Liver (tissue), 9 donors: Measurements from ENCODE around the gene PAX5. TPM values are rescaled to one million over a fixed set of nuclear protein-coding genes. Genes with fewer than 3 reads are reported as not detected.

ENCODE experiments used
- DNase-seq: peaks from one replicate; pipeline ENCODE4 v3.0.0-alpha.2; 2017; ENCODE audit warnings: low spot score
- H3K27ac ChIP-seq, 2 donors: one replicate each; pipeline ENCODE4 v1.7.0; 2013; ENCODE audit warnings: inconsistent platforms in 2 of 2, low read length in 2 of 2, control low read depth in 1 of 2, low read depth in 1 of 2, mild to moderate bottlenecking in 1 of 2
- H3K27me3 ChIP-seq, 4 donors: one replicate each; pipeline versions ENCODE4 v1.6.1 to v1.7.0; 2013; ENCODE audit warnings: low read length in 3 of 4, inconsistent platforms in 1 of 4, mild to moderate bottlenecking in 1 of 4, moderate library complexity in 1 of 4; ENCODE audit not compliant: control insufficient read depth in 4 of 4, insufficient read depth in 4 of 4
- H3K36me3 ChIP-seq, 4 donors: one replicate each; pipeline versions ENCODE4 v1.6.1 to v1.7.0; 2013; ENCODE audit warnings: low read length in 3 of 4, mild to moderate bottlenecking in 3 of 4, low read depth in 1 of 4, moderate library complexity in 1 of 4; ENCODE audit not compliant: control insufficient read depth in 4 of 4, insufficient read depth in 3 of 4
- H3K4me1 ChIP-seq, 4 donors: one replicate each; pipeline versions ENCODE4 v1.6.1 to v1.7.0; 2013; ENCODE audit warnings: low read length in 3 of 4, mild to moderate bottlenecking in 3 of 4, moderate library complexity in 1 of 4; ENCODE audit not compliant: control insufficient read depth in 4 of 4, insufficient read depth in 4 of 4
- H3K4me3 ChIP-seq, 3 donors: one replicate each; pipeline versions ENCODE4 v1.6.1 to v1.7.0; 2013; ENCODE audit warnings: low read length in 3 of 3, control low read depth in 1 of 3, low read depth in 1 of 3, mild to moderate bottlenecking in 1 of 3
- H3K9ac ChIP-seq, 2 donors: one replicate each; pipeline ENCODE4 v1.7.0; 2013; ENCODE audit warnings: low read length in 2 of 2, mild to moderate bottlenecking in 2 of 2, moderate library complexity in 2 of 2, control low read depth in 1 of 2, low read depth in 1 of 2
- H3K9me3 ChIP-seq, 4 donors: one replicate each; pipeline versions ENCODE4 v1.6.1 to v1.7.0; 2013; ENCODE audit warnings: low read length in 3 of 4; ENCODE audit not compliant: control insufficient read depth in 4 of 4
- ATF3 ChIP-seq: IDR thresholded peaks from 2 replicates; pipeline ENCODE4 v1.6.1; 2016; ENCODE audit warnings: antibody characterized with exemption
- CTCF ChIP-seq: fragments of 150-350 bp; IDR thresholded peaks from 2 replicates; pipeline ENCODE4 v1.5.1; 2017; ENCODE audit warnings: improper control_type of control experiment, low read depth, low read length; ENCODE audit not compliant: missing input control
- EGR1 ChIP-seq, 2 donors: IDR thresholded peaks; 2 replicates each; pipeline ENCODE4 v1.6.1; 2016 to 2018; ENCODE audit warnings: antibody characterized with exemption in 2 of 2, low read depth in 2 of 2
- FOXA1 ChIP-seq: IDR thresholded peaks from 2 replicates; pipeline ENCODE4 v1.6.1; 2016; ENCODE audit warnings: antibody characterized with exemption
- FOXA2 ChIP-seq: IDR thresholded peaks from 2 replicates; pipeline ENCODE4 v1.6.1; 2016; ENCODE audit warnings: antibody characterized with exemption
- GABPA ChIP-seq, 2 donors: IDR thresholded peaks in 1 of 2; conservative IDR thresholded peaks in 1 of 2; 2 replicates each; pipeline ENCODE4 v1.6.1; 2016; ENCODE audit warnings: antibody characterized with exemption in 2 of 2, mild to moderate bottlenecking in 1 of 2, moderate library complexity in 1 of 2
- HNF4A ChIP-seq, 2 donors: conservative IDR thresholded peaks; 2 replicates each; pipeline ENCODE4 v1.6.1; 2016; ENCODE audit warnings: antibody characterized with exemption in 2 of 2, mild to moderate bottlenecking in 2 of 2
- JUND ChIP-seq, 2 donors: IDR thresholded peaks; 2 replicates each; pipeline ENCODE4 v1.6.1; 2016; ENCODE audit warnings: antibody characterized with exemption in 2 of 2
- MAX ChIP-seq: IDR thresholded peaks from 2 replicates; pipeline ENCODE4 v1.6.1; 2016; ENCODE audit warnings: antibody characterized with exemption
- RAD21 ChIP-seq, 2 donors: IDR thresholded peaks; 2 replicates each; pipeline ENCODE4 v1.6.1; 2016; ENCODE audit warnings: antibody characterized with exemption in 2 of 2, mild to moderate bottlenecking in 2 of 2
- REST ChIP-seq: IDR thresholded peaks from 2 replicates; pipeline ENCODE4 v1.6.1; 2016; ENCODE audit warnings: antibody characterized with exemption, mild to moderate bottlenecking
- RXRA ChIP-seq, 2 donors: IDR thresholded peaks; 2 replicates each; pipeline ENCODE4 v1.6.1; 2017 to 2018; ENCODE audit warnings: antibody characterized with exemption in 2 of 2, mild to moderate bottlenecking in 1 of 2
- SP1 ChIP-seq: IDR thresholded peaks from 2 replicates; pipeline ENCODE4 v1.6.1; 2018; ENCODE audit warnings: antibody characterized with exemption, mild to moderate bottlenecking
- TAF1 ChIP-seq: conservative IDR thresholded peaks from 2 replicates; pipeline ENCODE4 v1.6.1; 2016; ENCODE audit warnings: antibody characterized with exemption, mild to moderate bottlenecking
- YY1 ChIP-seq: IDR thresholded peaks from 2 replicates; pipeline ENCODE4 v1.6.1; 2016; ENCODE audit warnings: antibody characterized with exemption, mild to moderate bottlenecking
- ZBTB33 ChIP-seq: IDR thresholded peaks from 2 replicates; pipeline ENCODE4 v1.6.1; 2016; ENCODE audit warnings: antibody characterized with exemption
- whole genome bisulfite sequencing: extraction: QIAGEN DNeasy Blood & Tissue Kit; methylation state at CpG from one replicate; pipeline ENCODE4 v1.1.7; 2013; 5-methylcytosine and 5-hydroxymethylcytosine counted together
- polyA plus RNA-seq, 2 donors: library from polyadenylated mRNA; stranded (reverse) in 1 of 2; unstranded in 1 of 2; fragments of 200-250 nt in 1 of 2; fragments of >200 nt in 1 of 2; fragmentation: Nextera tagmentation in 1 of 2; extraction: Ambion mirVana in 1 of 2; gene quantifications; one replicate each; pipeline versions ENCODE4 v1.2.1 to v1.2.3, GENCODE V29; 2013 to 2015
- total RNA-seq, 2 donors: library from RNA; depleted of rRNA; stranded (reverse); fragments of >200 nt; gene quantifications; one replicate each; pipeline ENCODE4 v1.2.3, GENCODE V29; 2014
- donor health status: healthy.
- donor health status: healthy.
- donor health status: healthy.
- donor health status: healthy.
- donor health status: healthy.

Gene PAX5
- total and polyA plus RNA-seq, 4 donors = 0.05 to 2.7 (median 0.11) TPM

- no peak for TF ChIP-seq CTCF
- no peak for TF ChIP-seq EGR1 (IDR thresholded peaks at IDR 0.05; ENCODE audit: low read depth in 2 of 2)
Observed at GRCh38 chr9:36874261-36874660, 159.8 kb downstream of the PAX5 start (continued).

- WGBS = 48% methylated on average over 8 of the region's 8 CpGs
- Histone ChIP-seq H3K4me1 (no peaks in the 10 kb centered on the region), H3K9me3 (no peaks in the 10 kb centered on the region), H3K36me3 (no peaks in the 10 kb centered on the region), H3K27ac (no peak overlapping the region), H3K27me3 (no peaks in the 10 kb centered on the region), H3K4me3 (no peak overlapping the region), H3K9ac (no peak overlapping the region)
- TF ChIP-seq ATF3 (no peak), ZBTB33 (no peak), RXRA (IDR thresholded peaks at IDR 0.05) (no peak), EGR1 (IDR thresholded peaks at IDR 0.05; ENCODE audit: low read depth in 2 of 2) (no peak), SP1 (no peak), JUND (IDR thresholded peaks at IDR 0.05) (no peak), CTCF (peak; percentile 88), TAF1 (no peak), MAX (no peak), FOXA1 (no peak), FOXA2 (no peak), YY1 (no peak), GABPA (IDR thresholded peaks at IDR 0.05 in 1 of 2, conservative IDR thresholded peaks at IDR 0.05 in 1 of 2) (no peak), REST (no peak), RAD21 (IDR thresholded peaks at IDR 0.05) (peak; percentile 83 to 90), HNF4A (conservative IDR thresholded peaks at IDR 0.05) (no peak)
- peak; percentile 76 for DNase-seq
Observed at GRCh38 chr9:36873247-36873875, 160.7 kb downstream of the PAX5 start.
